HG03442 (cell line): ENCODE measurements around the gene RBAK.
"Not testable (repeated sequence)": the region's sequence is repeated elsewhere in the genome, so short reads cannot be mapped to it uniquely, and the experiment has no call there.

ENCODE experiments used
- ATAC-seq: cut with Tn5 transposase; IDR thresholded peaks from one replicate; pipeline ENCODE4 v1.9.1; 2021; ENCODE audit warnings: mild to moderate bottlenecking, moderate library complexity; ENCODE audit not compliant: unreplicated experiment

RBAK gene

GRCh38 chr7:5045558-5046396 is at the start of gene RBAK:
Gene RBAK (plus strand): TSS chr7:5045860. CDS start chr7:5048077, 2,217 bp downstream.
- ATAC-seq: peak; percentile 99

GRCh38 chr7:4996696-4997222 is 48.9 kb upstream of the RBAK start:
- ATAC-seq: no peak

DNA sequence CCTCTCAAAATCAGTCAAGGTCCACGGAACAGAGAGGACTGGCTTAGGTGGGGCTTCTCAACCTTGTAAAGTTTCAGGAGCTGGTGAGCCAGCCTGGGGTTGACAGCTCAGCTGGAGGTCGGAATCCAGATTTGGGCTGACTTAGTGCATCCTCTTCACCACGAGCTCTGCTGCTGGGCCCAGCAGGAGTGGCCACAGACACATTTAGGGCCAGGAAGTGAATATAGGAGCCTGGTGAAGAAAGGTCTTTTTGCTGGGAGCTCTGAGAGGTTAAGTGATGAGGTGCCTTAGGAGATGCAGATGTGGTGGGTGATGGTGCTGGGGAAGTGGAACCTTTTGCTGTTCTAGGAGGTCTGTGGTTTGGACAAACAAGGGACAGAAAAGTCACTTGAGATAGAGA is 47.4 kb upstream of the RBAK start:
- no peak for ATAC-seq

GRCh38 chr7:4998910-4999309 is 46.8 kb upstream of the RBAK start:
- ATAC-seq: no peak

- no peak for ATAC-seq
Observed at GRCh38 chr7:4999369-4999950, 46.2 kb upstream of the RBAK start.

DNA sequence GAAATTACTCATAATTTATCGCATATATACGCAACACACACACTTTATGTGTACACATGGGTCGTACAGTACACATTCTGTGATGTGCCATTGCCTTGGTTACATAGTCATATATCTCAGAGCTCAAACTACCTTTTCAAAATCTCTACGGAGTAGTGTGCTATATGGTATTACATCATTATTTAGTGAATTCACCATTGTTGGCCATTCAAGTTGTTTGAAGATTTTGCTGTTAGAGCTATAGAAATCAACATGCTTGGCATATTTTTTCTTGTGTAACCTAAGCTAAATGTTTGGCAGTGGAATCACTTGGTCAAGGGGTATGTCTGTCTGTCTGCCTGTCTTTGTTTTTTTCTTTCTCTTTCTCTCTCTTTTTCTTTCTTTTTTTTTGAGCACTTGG is 44.7 kb upstream of the RBAK start:
- no peak for ATAC-seq

GRCh38 chr7:5001911-5002310 is 43.7 kb upstream of the RBAK start:
- no peak for ATAC-seq

GRCh38 chr7:5005066-5005465 is 40.6 kb upstream of the RBAK start:
- no peak for ATAC-seq

DNA sequence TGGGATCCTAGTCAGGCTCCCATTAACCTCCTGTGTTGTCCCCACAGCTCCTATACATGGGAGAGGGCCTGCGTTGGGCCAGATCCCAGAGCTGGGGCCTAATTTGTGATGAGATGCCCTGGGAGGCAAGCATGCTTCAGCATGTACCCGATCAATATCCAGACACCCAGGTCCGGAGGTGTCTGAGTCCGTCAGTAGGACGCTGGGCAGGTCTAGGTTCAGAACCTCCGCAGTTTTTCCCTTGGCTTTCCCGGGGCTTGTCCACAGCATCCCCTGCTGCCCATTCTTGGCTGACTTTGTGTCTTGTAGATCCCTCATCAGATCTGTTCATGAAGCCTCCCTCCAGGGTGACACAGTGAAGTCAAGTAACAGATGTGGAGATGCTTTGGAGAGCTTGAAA is 32.7 kb upstream of the RBAK start:
- no peak for ATAC-seq

DNA sequence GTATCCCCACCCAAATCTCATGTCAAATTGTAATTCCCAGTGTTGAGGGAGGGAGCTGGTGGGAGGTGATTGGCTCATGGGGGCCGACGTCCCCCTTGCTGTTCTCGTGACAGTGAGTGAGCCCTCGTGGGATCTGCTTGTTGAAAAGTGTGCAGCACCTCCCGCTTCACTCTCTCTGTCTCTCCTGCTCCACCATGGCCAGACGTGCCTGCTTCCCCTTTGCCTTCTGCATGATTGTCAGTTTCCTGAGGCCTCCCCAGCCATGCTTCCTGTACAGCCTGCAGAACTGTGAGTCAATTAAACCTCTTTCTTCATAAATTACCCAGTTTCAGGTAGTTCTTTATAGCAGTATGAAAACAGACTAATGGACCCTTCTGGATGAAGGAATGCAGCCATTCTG is 29.7 kb upstream of the RBAK start:
- ATAC-seq: not testable (repeated sequence)

GRCh38 chr7:5017626-5018025 is 28.0 kb upstream of the RBAK start:
- not testable (repeated sequence) for ATAC-seq

DNA sequence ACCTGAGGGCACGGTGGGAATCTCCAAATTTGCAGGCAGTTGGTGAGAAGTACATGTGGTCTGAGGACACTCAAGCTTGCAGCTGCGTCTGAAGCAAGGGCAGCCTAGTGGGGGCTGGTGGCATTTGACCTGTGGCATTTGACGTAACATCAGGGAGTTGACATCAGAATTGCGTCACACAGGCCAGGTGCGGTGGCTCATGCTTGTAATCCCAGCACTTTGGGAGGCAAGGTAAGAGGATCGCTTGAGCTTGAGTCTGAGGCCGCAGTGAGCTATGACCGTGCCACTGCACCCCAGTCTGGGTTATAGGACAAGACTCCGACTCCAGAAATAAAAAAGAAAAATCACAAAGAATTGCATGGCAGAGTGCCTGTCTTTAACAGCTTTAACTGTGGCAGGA is 25.6 kb upstream of the RBAK start:
- ATAC-seq: no peak

DNA sequence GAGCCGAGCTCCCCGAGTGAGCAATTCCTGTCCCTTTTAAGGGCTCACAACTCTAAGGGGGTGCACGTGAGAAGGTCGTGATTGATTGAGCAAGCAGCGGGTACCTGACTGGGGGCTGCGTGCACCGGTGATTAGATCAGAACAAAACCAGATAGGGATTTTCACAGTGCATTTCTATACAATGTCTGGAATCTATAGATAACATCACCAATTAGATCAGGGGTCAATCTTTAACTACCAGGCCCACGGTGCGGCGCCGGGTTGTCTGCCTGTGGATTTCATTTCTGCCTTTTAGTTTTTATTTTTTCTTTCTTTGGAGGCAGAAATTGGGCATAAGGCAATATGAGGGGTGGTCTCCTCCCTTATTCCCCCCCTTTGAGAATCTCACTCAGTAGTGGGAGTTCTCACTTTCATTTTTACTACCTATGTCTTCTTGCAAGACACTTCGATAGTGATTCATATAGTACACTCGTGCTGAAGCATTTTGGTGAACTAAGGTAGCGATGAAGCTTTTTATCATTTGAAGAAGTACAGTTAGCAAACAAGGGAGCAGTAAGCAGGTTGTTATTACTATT is 24.6 kb upstream of the RBAK start:
- ATAC-seq: not testable (repeated sequence)

- not testable (repeated sequence) for ATAC-seq
Observed at GRCh38 chr7:5023626-5024025, 22.0 kb upstream of the RBAK start.

DNA sequence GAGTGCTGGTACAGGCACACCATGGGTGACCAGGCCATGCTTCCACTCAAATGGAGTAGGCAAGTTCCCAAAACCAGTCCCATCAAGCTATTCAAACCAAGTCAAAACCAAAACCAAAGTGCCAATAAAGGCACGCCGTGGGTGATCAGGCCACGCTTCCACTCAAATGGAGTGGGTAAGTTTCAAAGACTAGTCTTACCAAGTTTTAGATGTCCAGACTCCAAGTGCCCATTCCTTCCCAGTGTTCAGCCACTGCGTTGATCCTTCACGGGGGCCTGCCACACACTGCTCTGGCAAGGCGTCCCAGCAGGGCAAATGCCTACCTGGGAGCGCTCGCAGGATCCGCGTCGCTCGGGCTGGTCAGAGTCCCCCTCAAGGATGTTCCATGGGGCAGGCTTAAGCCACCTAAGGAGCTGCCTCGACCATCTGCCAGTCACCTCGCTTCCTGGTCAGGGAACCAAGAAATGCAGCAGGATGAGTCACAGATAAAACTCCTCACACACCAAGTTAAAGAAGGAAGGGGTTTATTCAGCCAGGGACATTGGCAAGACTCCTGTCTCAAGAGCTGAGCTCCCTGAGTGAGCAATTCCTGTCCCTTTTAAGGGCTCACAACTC is 17.8 kb upstream of the RBAK start:
- ATAC-seq: not testable (repeated sequence)

GRCh38 chr7:5033186-5033585 is 12.5 kb upstream of the RBAK start:
- not testable (repeated sequence) for ATAC-seq

GRCh38 chr7:5035276-5035675 is 10.4 kb upstream of the RBAK start:
- ATAC-seq: no peak

GRCh38 chr7:5036446-5036845 is 9.2 kb upstream of the RBAK start:
- no peak for ATAC-seq

DNA sequence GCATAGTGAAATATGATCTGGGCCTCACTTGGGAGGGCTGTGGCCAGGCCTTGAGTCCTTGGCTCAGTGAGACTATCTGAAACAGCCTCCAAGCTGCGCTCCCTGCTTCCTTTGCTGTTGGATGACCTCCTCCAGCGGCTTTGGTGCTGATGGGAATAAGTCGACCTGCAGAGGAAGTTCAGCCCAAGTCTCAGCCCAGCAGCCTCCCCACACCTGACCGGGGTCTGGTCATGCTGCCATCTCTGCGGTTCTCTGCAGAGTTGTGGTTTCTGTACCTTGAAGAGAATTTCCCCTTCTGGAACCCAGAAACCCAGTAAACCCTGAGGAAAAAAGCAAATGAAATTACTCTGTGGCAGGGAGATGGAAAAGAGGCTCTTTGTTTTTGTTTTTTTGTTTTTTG is 4.6 kb upstream of the RBAK start:
- no peak for ATAC-seq

DNA sequence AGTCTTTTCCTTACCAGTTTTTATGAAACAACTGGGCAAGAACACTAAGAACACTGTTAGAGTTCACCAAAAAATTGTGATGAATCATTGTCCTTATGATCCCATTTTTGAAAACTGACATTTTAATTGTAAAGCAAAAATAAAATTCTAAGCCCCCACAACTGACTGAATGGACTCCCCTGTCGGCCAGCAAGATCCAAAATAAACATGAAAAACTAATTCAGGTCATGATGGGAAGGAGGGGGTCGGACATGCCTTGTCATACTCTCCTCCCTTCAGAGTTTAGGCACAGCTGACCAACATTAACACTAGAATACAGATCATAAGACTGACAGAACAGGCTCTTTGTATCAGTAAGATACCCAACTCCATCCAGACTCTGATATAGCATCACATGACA is 2.0 kb upstream of the RBAK start:
- ATAC-seq: no peak

DNA sequence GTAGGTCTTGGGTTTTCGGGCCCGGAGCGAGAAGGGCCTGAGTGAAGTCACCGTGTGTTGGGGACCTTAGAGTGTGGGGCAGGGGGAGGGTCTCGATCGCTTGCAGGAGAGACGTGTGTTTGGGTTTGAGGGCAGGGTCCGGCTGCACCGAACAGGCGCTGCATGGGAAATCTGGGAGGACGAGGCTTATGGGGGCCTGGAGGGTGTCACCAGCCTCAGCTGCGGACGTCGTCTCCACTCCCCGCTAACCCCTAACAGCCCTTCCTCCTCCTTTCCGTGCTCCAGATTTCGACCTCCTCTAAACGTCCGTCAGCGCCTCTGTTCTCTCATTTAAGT is 705 bp downstream of the RBAK start:
- ATAC-seq: not testable (repeated sequence)

- not testable (repeated sequence) for ATAC-seq
Observed at GRCh38 chr7:5047127-5047526, 1.5 kb downstream of the RBAK start.
